ENCODE measurements around the gene KHDC1L. TPM values are rescaled to one million over a fixed set of nuclear protein-coding genes. Genes with fewer than 3 reads are reported as not detected.

KHDC1L gene
- total RNA-seq, 1 experiment from 2014 or later, result not detected

- no peak overlapping the region for H3K23ac ChIP-seq (ENCODE audit: insufficient read length, low read depth, low read length)
- H4K8ac ChIP-seq (replicated peaks; ENCODE audit: insufficient read length, low read depth, low read length), result no peak overlapping the region
- no peak for TF ChIP-seq CTCF (conservative IDR thresholded peaks at IDR 0.05)
- H3K79me1 ChIP-seq (ENCODE audit: insufficient read depth, low read depth, low read length, poor library complexity, severe bottlenecking), result no peaks in the 10 kb centered on the region
- no peak overlapping the region for H2AK5ac ChIP-seq (ENCODE audit: insufficient read length, low read length)
- no peak overlapping the region for H3K9ac ChIP-seq (ENCODE audit: extremely low read depth, insufficient read length, low read length)
- Mint-ChIP-seq H3K4me3 (no peak overlapping the region; a peak in 1 of 5 replicates), H3K36me3 (ENCODE audit: insufficient read depth in 1 of 3, low read depth in 3 of 3) (peaks cover 8 to 20% (median 12%) of the 10 kb centered on the region in 3 experiments; a peak in 6 of 7 replicates), H3K27me3 (ENCODE audit: low read depth) (peaks cover 2% of the 10 kb centered on the region; the same call in 1 of the 2 replicates), H3K4me1 (peaks cover 9 to 11% of the 10 kb centered on the region in 2 experiments), H3K9me3 (peaks cover 17% of the 10 kb centered on the region in 2 experiments), H3K27ac (no peak overlapping the region)
- H3T11ph ChIP-seq (ENCODE audit: low read length), result no peak overlapping the region
- H4K20me1 ChIP-seq (ENCODE audit: control insufficient read depth, insufficient read depth, insufficient read length), result no peaks in the 10 kb centered on the region
- H4K5ac ChIP-seq (ENCODE audit: insufficient read length, low read depth, low read length), result no peak overlapping the region
- H3K27me3 ChIP-seq (ENCODE audit: insufficient read depth, low read length), result no peaks in the 10 kb centered on the region
- no peak overlapping the region for H3K14ac ChIP-seq (ENCODE audit: insufficient read depth, low read length)
- H3K4ac ChIP-seq (ENCODE audit: low read depth, low read length), result no peak overlapping the region
- no peak overlapping the region for H2BK15ac ChIP-seq (ENCODE audit: low read depth, low read length)
- H2BK5ac ChIP-seq (ENCODE audit: insufficient read length, low read length), result no peak overlapping the region
- H3K79me2 ChIP-seq (ENCODE audit: insufficient read depth, low read length), result no peaks in the 10 kb centered on the region
- no peaks in the 10 kb centered on the region for H3K9me3 ChIP-seq (ENCODE audit: control insufficient read depth, low read depth, low read length)
- H2BK12ac ChIP-seq (ENCODE audit: insufficient read length, low read depth, low read length), result no peak overlapping the region
- no peak overlapping the region for H3K56ac ChIP-seq (ENCODE audit: insufficient read length, low read depth, low read length)
- no peak overlapping the region for H2BK20ac ChIP-seq (ENCODE audit: low read depth, low read length, poor library complexity, severe bottlenecking)
- H2BK120ac ChIP-seq (ENCODE audit: low read depth, low read length, poor library complexity, severe bottlenecking), result no peak overlapping the region
- no peak for DNase-seq
- peaks cover 6% of the 10 kb centered on the region for H3K4me1 ChIP-seq (ENCODE audit: insufficient read depth, low read length)
- no peaks in the 10 kb centered on the region for H3K23me2 ChIP-seq (ENCODE audit: insufficient read length, low read depth, low read length, poor library complexity, severe bottlenecking)
- WGBS (ENCODE audit: extremely low coverage, insufficient read length, low lambda C conversion rate), result no CpG with 5 or more reads among the region's 4 CpGs
- no peak overlapping the region for H3K4me2 ChIP-seq (ENCODE audit: insufficient read depth, insufficient read length, low read length)
- no peak overlapping the region for H3K27ac ChIP-seq (ENCODE audit: insufficient read length, low read depth, low read length)
- no peak overlapping the region for H4K91ac ChIP-seq (ENCODE audit: insufficient read length, low read depth, low read length)
- H3K18ac ChIP-seq (ENCODE audit: insufficient read length, low read depth, low read length), result no peak overlapping the region
- H2AFZ ChIP-seq (ENCODE audit: low read length), result no peak overlapping the region
Observed at GRCh38 chr6:73204252-73204651, 21.0 kb downstream of the KHDC1L start.

Measured in H9 (cell line).